Neural progenitor cell (in vitro differentiated cells): ENCODE measurements around the gene SERINC5.

Source experiments
- EZH2 ChIP-seq: fragments of 200-600 bp; sonication (generic); IDR thresholded peaks from 2 replicates; pipeline ENCODE4 v1.6.1; 2017; ENCODE audit warnings: antibody characterized with exemption, mild to moderate bottlenecking, moderate library complexity
- EZH2phosphoT487 ChIP-seq: fragments of 200-600 bp; sonication (generic); IDR thresholded peaks from 2 replicates; pipeline ENCODE4 v1.6.1; 2017; ENCODE audit warnings: antibody characterized with exemption
- TF ChIP-seq, protein P1 (sequence below): fragments of 200-600 bp; sonication (generic); IDR thresholded peaks from 2 replicates; pipeline ENCODE4 v1.5.1; 2017; ENCODE audit warnings: antibody characterized with exemption, mild to moderate bottlenecking

DNA sequence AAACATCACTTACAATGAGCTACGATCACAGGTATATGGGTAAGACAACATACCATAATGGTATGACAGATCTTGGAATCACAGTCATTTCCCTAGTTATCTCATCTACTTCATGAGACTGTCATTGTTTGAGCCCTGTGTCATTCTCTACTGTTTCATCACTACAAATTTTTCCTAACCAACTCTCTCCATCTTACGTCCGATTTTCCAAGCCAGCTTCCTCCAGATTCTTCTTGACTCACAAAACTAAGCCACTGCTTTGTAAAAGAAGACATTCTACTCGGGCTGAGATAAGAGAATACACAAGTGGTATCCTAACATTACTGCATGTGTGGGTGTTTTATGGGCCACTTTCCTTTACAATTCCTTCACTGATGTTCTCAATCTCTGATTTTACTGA, 49.6 kb downstream of the SERINC5 start:
- TF ChIP-seq, protein P1, sequence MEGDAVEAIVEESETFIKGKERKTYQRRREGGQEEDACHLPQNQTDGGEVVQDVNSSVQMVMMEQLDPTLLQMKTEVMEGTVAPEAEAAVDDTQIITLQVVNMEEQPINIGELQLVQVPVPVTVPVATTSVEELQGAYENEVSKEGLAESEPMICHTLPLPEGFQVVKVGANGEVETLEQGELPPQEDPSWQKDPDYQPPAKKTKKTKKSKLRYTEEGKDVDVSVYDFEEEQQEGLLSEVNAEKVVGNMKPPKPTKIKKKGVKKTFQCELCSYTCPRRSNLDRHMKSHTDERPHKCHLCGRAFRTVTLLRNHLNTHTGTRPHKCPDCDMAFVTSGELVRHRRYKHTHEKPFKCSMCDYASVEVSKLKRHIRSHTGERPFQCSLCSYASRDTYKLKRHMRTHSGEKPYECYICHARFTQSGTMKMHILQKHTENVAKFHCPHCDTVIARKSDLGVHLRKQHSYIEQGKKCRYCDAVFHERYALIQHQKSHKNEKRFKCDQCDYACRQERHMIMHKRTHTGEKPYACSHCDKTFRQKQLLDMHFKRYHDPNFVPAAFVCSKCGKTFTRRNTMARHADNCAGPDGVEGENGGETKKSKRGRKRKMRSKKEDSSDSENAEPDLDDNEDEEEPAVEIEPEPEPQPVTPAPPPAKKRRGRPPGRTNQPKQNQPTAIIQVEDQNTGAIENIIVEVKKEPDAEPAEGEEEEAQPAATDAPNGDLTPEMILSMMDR, result no peak
- no peak for TF ChIP-seq EZH2
- no peak for TF ChIP-seq EZH2phosphoT487
